Prostate gland (tissue), 2 donors: Measurements from ENCODE around the gene CNKSR3. TPM values are rescaled to one million over a fixed set of nuclear protein-coding genes. Genes with fewer than 3 reads are reported as not detected.

Source experiments
- DNase-seq: peaks from one replicate; pipeline ENCODE4 v3.0.0-alpha.2; 2019; ENCODE audit warnings: low spot score
- H3K27ac ChIP-seq, 2 donors: fragments of 200-600 bp; sonication (generic); 2 replicates each; pipeline ENCODE4 v1.5.1; 2017 to 2019
- H3K27me3 ChIP-seq: fragments of 200-600 bp; sonication (generic); replicated peaks from 2 replicates; pipeline ENCODE4 v1.5.1; 2019; ENCODE audit not compliant: insufficient read depth
- H3K36me3 ChIP-seq, 2 donors: fragments of 200-600 bp; sonication (generic); 1 replicate in 1 of 2; 2 replicates in 1 of 2; pipeline versions ENCODE4 v1.5.1 to v1.8.1; 2017 to 2019
- H3K4me1 ChIP-seq: fragments of 200-600 bp; sonication (generic); replicated peaks from 2 replicates; pipeline ENCODE4 v1.5.1; 2019
- H3K4me3 ChIP-seq, 2 donors: fragments of 200-600 bp; sonication (generic); 2 replicates each; pipeline ENCODE4 v1.5.1; 2017 to 2019
- H3K9me3 ChIP-seq: fragments of 200-600 bp; sonication (generic); 2 replicates; pipeline ENCODE4 v1.5.1; 2017
- CTCF ChIP-seq, 4 experiments: fragments of 200-600 bp in 2 of 4; fragments of 450-650 bp in 2 of 4; sonication (generic) in 2 of 4; IDR thresholded peaks; 1 replicate in 3 of 4; 2 replicates in 1 of 4; pipeline ENCODE4 v1.5.1; 2016 to 2019; ENCODE audit warnings: antibody characterized with exemption in 4 of 4, mild to moderate bottlenecking in 2 of 4, moderate library complexity in 2 of 4
- POLR2A ChIP-seq: fragments of 450-650 bp; IDR thresholded peaks from one replicate; pipeline ENCODE4 v1.6.1; 2016; ENCODE audit warnings: antibody characterized with exemption, mild to moderate bottlenecking
- POLR2AphosphoS5 ChIP-seq: sonication (generic); formaldehyde crosslinking; IDR thresholded peaks from one replicate; pipeline ENCODE4 v1.6.1; 2017; ENCODE audit warnings: antibody characterized with exemption
- WGBS: methylation state at CpG from one replicate; pipeline ENCODE4 v1.1.5; 2018; 5-methylcytosine and 5-hydroxymethylcytosine counted together
- intact Hi-C: fragments of 100-400 bp; cut with DNase I; formaldehyde crosslinking; loops from one replicate; pipeline ENCODE4 v1.14.2; 2022
- total RNA-seq, 2 donors: library from RNA; depleted of rRNA; stranded (reverse); fragments of >200 nt; gene quantifications; one replicate each; pipeline ENCODE4 v1.1.0, GENCODE V29; 2016

The CNKSR3 gene
- total RNA-seq, 2 donors from 2014 or later: 8.7 to 23.5 TPM

- Histone ChIP-seq H3K27me3 (no peaks in the 10 kb centered on the region), H3K4me3 (no peak overlapping the region), H3K9me3 (no peaks in the 10 kb centered on the region), H3K4me1 (no peaks in the 10 kb centered on the region), H3K36me3 (no peaks in the 10 kb centered on the region), H3K27ac (no peak overlapping the region)
- TF ChIP-seq POLR2AphosphoS5 (no peak), POLR2A (no peak)
- intact Hi-C loops: no loop called here
- no peak for DNase-seq
These were observed 83.0 kb downstream of the CNKSR3 start for GRCh38 chr6:154427446-154427845.

DNA sequence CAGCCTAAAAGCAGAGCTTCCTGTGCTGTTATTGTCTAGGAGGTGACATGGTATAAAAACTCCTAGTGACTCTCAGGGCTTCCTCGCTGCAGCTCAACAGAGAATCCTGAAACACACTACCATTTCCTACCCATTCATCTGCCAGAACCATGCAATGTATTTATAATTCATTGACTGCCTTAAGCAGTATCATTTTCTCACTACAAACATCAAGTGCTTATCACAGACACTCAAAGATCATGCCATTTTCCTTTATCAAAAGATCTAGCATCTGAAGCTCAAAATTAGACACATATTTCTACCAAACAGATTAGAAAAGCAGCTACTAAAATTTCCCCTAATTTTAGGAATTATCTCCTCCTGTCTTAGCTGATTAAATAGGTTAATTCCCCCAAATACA, 83.5 kb downstream of the CNKSR3 start:
- no peaks in the 10 kb centered on the region for H3K27me3 ChIP-seq
- no peaks in the 10 kb centered on the region for H3K4me1 ChIP-seq
- no peak for DNase-seq
- 92% methylated on average over 1 of the region's 1 CpG for WGBS
- H3K36me3 ChIP-seq: no peaks in the 10 kb centered on the region
- H3K9me3 ChIP-seq: no peaks in the 10 kb centered on the region
- H3K4me3 ChIP-seq: no peak overlapping the region
- intact Hi-C loops: no loop called here
- H3K27ac ChIP-seq: no peak overlapping the region
- no peak for TF ChIP-seq CTCF (IDR thresholded peaks at IDR 0.05)
- TF ChIP-seq POLR2AphosphoS5: no peak
- no peak for TF ChIP-seq POLR2A

DNA sequence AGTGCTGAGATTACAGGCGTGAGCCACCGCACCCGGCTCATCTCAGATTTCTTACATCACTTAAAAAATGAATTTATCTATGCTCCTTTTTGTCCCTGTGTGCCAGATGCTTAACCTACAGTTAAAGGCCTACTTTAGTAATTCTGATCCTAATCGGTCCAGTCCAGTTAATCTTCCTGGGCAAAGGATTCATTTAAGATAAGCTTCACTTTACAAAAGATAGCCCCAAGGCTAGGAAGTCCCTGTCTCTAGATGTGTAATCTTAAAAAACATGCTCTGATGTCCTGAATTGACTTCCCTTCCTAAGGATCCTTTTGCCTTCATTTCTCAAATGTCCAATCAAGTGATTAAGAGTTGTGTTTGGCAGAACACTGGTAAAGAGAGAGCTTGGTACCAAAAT, 85.5 kb downstream of the CNKSR3 start:
- intact Hi-C loops: no loop called here

GRCh38 chr6:154414021-154414813, 96.3 kb downstream of the CNKSR3 start:
- DNase-seq: no peak
- Histone ChIP-seq H3K27ac (no peak overlapping the region), H3K36me3 (no peaks in the 10 kb centered on the region), H3K4me3 (no peak overlapping the region), H3K9me3 (no peaks in the 10 kb centered on the region), H3K4me1 (no peaks in the 10 kb centered on the region), H3K27me3 (no peaks in the 10 kb centered on the region)
- WGBS: 87% methylated on average over 8 of the region's 8 CpGs
- TF ChIP-seq CTCF (IDR thresholded peaks at IDR 0.05): no peak
- no peak for TF ChIP-seq POLR2AphosphoS5
- TF ChIP-seq POLR2A: no peak
- intact Hi-C loops: loop anchor here (5.0 kb wide), 1 partner anchor 93 kb away; no protein-coding TSS in a partner anchor

More for the DNA sequence above, 85.5 kb downstream of the CNKSR3 start:
- Histone ChIP-seq H3K27ac (no peak overlapping the region), H3K9me3 (no peaks in the 10 kb centered on the region), H3K4me1 (no peaks in the 10 kb centered on the region), H3K36me3 (no peaks in the 10 kb centered on the region), H3K4me3 (no peak overlapping the region), H3K27me3 (no peaks in the 10 kb centered on the region)
- no peak for DNase-seq
- 93% methylated on average over 4 of the region's 4 CpGs for WGBS
- no peak for TF ChIP-seq POLR2A
- no peak for TF ChIP-seq POLR2AphosphoS5
- no peak for TF ChIP-seq CTCF (IDR thresholded peaks at IDR 0.05)

- Histone ChIP-seq H3K36me3 (no peaks in the 10 kb centered on the region), H3K27ac (no peak overlapping the region), H3K4me1 (no peaks in the 10 kb centered on the region), H3K4me3 (no peak overlapping the region), H3K27me3 (no peaks in the 10 kb centered on the region), H3K9me3 (no peaks in the 10 kb centered on the region)
- TF ChIP-seq POLR2AphosphoS5 (no peak), CTCF (IDR thresholded peaks at IDR 0.05) (no peak), POLR2A (no peak)
- intact Hi-C loops: loop anchor here (5.0 kb wide), 1 partner anchor 95 kb away; no protein-coding TSS in a partner anchor
- WGBS: 70% methylated on average over 5 of the region's 5 CpGs
- DNase-seq: no peak
These were observed 98.2 kb downstream of the CNKSR3 start for GRCh38 chr6:154412106-154412820.
